COLO668 (cell line): ENCODE results near the gene LRMDA.

Experiments
- DNase-seq: peaks from one replicate; lab custom pipeline; 2025; ENCODE audit not compliant: unreplicated experiment; lab: John Stamatoyannopoulos, UW

The LRMDA gene

DNA sequence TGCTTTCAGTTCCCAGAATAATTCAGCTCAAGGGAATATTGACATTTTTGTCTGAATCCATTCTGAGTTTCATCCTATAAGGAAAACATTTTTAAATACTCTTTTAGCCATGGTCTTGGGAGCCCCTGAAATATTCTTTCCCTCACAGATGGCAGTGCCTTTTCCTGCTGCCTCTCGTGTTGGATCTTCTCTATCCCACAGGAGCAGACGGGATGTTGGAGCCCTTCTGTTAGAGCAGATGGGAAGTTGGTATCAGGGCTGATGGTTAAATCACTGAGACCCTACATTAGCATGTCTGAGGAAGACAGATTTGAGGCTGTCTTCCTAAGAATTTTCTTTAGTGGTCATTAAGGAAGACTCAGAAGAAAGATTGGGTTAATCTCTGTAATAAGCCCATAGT, 737.8 kb downstream of the LRMDA start:
- DNase-seq = no peak

GRCh38 chr10:76172020-76172419, 740.6 kb downstream of the LRMDA start:
- DNase-seq = peak; percentile 59

DNA sequence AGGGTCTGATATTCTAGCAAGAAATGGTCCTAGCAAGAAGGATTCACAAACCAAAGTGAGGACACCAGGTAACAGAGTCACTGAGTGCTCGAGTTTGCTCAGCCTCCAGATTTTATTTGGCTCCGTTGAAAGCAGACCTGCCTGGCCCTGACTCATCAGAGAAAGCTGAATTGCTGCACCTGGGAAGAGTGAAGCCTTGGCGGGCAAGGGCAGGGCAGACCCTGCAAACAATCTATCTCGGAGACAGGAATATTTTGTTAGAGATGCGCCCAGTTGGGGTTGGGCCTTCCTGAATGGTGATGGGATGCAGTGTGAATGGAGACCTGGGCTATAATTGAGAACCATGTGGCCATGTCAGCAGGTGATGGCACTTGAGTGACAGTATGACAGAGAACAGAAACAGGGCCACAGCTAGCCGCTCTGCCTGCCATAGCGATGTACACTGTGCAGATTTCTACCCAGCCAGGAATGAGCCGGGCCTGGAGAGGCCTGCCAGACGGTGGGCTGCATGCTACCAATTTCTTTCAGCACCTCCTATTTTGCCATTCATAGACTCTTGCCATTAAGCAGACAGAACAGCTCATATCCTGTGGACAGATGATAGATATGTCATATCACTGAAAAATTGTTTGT, 744.2 kb downstream of the LRMDA start:
- DNase-seq = peak; percentile 38

GRCh38 chr10:76176166-76176550, 744.7 kb downstream of the LRMDA start:
- DNase-seq = no peak

GRCh38 chr10:76177936-76178335, 746.5 kb downstream of the LRMDA start:
- DNase-seq = no peak

DNA sequence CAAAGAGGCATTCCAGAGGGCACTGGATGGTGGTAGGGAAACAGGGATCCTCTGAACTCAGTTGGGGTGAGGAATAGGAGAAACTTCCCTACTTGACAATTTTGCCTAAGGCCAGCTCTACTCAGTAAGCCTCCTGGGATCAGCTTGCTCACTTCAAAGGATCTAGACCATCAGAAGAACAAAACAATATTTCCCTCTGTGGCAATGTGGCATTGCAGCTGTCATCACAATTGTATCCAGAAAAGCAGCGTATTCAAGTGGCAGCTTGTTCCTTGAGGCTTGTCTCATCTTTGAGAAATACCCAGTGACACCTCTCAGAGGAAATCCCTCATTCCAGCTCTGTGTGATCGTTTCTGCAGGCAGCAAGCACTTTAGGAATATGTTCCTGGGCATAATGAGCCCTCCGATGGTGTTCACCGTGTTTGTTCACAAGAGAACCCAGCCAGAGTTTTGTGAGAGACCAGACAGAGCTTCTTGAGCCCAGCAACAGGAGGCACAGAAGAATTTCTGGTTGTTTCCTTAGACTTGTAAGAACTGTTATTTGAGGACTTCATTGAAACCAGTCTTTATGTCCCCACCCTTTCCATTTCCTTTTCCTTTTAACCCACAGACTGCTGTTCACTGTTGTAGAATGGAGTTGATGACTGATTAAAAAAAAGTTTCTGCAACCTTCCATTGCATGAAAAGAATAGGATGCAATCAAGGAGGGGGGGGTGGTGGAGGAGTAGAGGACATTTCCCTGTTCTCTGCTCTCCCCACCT, 747.3 kb downstream of the LRMDA start:
- no peak for DNase-seq

DNA sequence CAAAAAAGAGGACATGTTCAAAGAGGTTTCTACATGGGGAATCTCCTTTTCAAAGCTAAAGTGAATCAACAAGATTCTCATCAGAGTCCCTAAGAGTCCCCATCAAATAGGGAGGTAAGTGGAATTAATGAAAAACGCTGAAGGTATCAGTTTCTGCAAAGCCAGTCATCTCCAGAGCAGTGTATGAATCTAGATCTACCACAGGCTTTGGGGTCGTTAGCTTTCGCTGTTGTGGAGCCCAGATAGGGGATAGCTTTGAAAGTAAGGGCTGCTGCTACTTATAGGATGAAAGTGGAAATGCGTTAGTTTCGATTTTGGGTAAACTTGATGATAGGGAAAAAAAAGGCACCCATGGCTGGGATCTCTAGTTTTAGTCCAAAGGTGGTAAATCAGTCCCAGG, 748.4 kb downstream of the LRMDA start:
- no peak for DNase-seq

DNA sequence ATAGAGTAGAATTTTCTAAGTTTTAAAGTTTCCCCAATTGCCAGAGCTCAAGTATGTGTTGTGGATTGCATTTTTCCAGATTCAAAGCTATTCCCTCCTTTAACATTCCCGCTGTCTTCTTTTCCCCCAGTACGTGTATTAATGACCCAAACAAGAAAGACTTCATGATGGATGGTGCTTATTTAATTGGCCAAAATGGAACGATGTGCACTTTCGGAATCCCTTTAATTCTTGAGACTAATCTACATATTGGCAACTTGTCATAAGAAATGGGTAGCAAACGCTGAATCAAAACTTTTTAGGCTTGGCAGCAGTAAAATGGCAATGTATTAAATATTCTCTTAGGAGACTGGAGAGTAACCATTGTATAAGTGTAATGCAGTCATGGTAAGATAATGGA, 753.2 kb downstream of the LRMDA start:
- no peak for DNase-seq

- DNase-seq = no peak
Observed at GRCh38 chr10:76185471-76186301, 754.3 kb downstream of the LRMDA start.

GRCh38 chr10:76188216-76188615, 756.8 kb downstream of the LRMDA start:
- no peak for DNase-seq

GRCh38 chr10:76190634-76191270, 759.3 kb downstream of the LRMDA start:
- peak; percentile 8 for DNase-seq

- no peak for DNase-seq
Observed at GRCh38 chr10:76191336-76191735, 759.9 kb downstream of the LRMDA start.

DNA sequence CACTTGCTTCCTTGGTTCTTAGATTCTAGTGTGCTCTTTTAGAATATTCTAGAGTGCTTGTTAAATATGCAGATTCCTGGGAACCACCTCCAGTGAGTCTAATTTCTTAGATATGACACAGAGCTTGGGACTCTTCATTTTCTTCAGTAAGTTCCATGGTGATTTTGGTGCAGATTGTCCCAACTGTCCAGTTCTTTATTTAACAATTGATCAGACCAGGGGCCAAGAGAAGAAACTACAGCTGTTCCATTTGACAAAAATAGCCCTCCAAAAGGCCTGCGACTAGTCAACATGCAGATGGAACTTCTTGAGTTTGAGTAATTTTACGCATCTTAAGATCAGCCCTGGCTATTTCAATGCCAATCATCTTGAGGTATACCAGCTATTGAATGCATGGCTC, 760.7 kb downstream of the LRMDA start:
- DNase-seq = no peak

DNA sequence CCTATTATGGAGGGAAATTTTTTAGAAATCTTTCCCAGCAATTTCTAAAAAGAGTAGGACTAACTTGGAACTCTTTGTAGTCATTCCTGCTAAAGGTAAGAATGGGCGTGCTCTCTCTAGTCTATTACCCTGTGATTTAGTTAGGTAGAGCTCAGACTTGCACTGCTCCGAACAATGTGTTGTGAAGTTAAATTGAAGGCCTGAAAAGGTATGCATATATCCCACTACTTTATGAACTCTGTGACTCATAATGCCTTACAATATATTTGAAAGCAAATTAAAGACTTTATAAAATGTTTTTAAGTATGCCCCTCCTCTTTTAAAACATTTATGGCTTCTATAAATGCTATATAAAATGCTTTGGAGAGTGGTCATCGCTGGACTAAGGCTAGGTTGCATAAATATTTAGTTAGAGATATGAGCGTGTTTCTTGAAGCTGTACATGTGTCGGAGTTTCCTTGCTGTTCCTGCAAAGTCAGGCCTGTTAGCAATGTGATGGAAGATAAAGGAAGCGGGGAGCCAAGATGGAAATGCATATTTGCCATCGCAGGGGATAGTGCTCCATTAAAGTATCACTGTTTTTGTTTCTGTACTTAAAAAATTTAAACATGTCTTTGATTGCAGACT, 761.4 kb downstream of the LRMDA start:
- no peak for DNase-seq

- no peak for DNase-seq
Observed at GRCh38 chr10:76195654-76196390, 764.4 kb downstream of the LRMDA start.

DNA sequence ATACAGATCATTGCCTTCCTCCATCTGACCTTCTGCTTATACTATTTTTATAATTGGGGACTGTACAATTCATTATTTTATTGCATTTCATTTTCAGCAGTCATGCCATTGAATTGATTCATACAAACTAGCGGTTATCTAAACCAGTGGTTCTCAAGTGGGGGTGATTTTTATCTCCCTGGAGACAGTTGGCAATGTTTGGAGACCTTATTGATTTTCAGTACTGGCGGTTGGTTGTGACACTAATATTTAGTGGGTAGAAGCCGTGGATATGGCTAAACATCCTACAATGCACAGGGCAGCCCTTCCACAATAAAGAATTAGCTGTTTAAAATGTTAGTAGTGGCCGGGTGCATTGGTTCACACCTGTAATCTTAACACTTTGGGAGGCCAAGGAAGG, 765.9 kb downstream of the LRMDA start:
- no peak for DNase-seq

GRCh38 chr10:76198287-76199035, 767.0 kb downstream of the LRMDA start:
- no peak for DNase-seq

- DNase-seq = no peak
Observed at GRCh38 chr10:76201962-76202361, 770.5 kb downstream of the LRMDA start.

GRCh38 chr10:76202777-76203176, 771.4 kb downstream of the LRMDA start:
- no peak for DNase-seq

GRCh38 chr10:76205361-76205760, 773.9 kb downstream of the LRMDA start:
- no peak for DNase-seq
